Heart left ventricle (tissue), 16 donors: ENCODE results near the gene RPF1. TPM values are rescaled to one million over a fixed set of nuclear protein-coding genes. Genes with fewer than 3 reads are reported as not detected.

ENCODE experiments used
- ATAC-seq, 4 donors: fragments of 200-7000 bp; cut with Tn5 transposase; one replicate each; pipeline ENCODE4 v1.9.1; 2020 to 2022; ENCODE audit warnings: moderate library complexity in 4 of 4, mild to moderate bottlenecking in 3 of 4, moderate number of reproducible peaks in 1 of 4
- DNase-seq, 5 donors: peaks; one replicate each; pipeline ENCODE4 v3.0.0-alpha.2; 2020
- H3K27ac ChIP-seq, 12 donors: fragments of 200-600 bp; sonication (generic) in 4 of 12; one replicate each; pipeline versions ENCODE4 v1.5.0 to v1.8.0; 2016 to 2022; ENCODE audit warnings: mild to moderate bottlenecking in 2 of 12
- H3K27me3 ChIP-seq, 9 donors: fragments of 200-600 bp; sonication (generic) in 2 of 9; one replicate each; pipeline versions ENCODE4 v1.5.1 to v1.8.0; 2016 to 2022; ENCODE audit warnings: mild to moderate bottlenecking in 3 of 9
- H3K36me3 ChIP-seq, 9 donors: fragments of 200-600 bp; sonication (generic) in 2 of 9; one replicate each; pipeline versions ENCODE4 v1.5.0 to v1.8.0; 2018 to 2022; ENCODE audit warnings: mild to moderate bottlenecking in 2 of 9
- H3K4me1 ChIP-seq, 12 donors: fragments of 200-600 bp; sonication (generic) in 4 of 12; one replicate each; pipeline versions ENCODE4 v1.5.0 to v1.8.0; 2016 to 2022; ENCODE audit warnings: mild to moderate bottlenecking in 3 of 12
- H3K4me3 ChIP-seq, 12 donors: fragments of 200-600 bp; sonication (generic) in 4 of 12; one replicate each; pipeline versions ENCODE4 v1.5.0 to v1.8.0; 2017 to 2022; ENCODE audit warnings: mild to moderate bottlenecking in 9 of 12, moderate library complexity in 4 of 12
- H3K9me3 ChIP-seq, 12 donors: fragments of 200-600 bp; sonication (generic) in 4 of 12; one replicate each; pipeline versions ENCODE4 v1.5.0 to v1.8.0; 2016 to 2022; ENCODE audit warnings: mild to moderate bottlenecking in 1 of 12
- CTCF ChIP-seq, 12 donors: fragments of 200-600 bp; sonication (generic) in 4 of 12; IDR thresholded peaks; one replicate each; pipeline versions ENCODE4 v1.5.0 to v1.8.0; 2018 to 2022; ENCODE audit warnings: antibody characterized with exemption in 12 of 12, mild to moderate bottlenecking in 5 of 12
- POLR2A ChIP-seq, 2 donors: fragments of 450-650 bp; IDR thresholded peaks; one replicate each; pipeline ENCODE4 v1.6.1; 2017; ENCODE audit warnings: antibody characterized with exemption in 2 of 2, mild to moderate bottlenecking in 2 of 2, moderate library complexity in 2 of 2
- WGBS, 4 donors: extraction: QIAGEN DNeasy Blood & Tissue Kit in 2 of 4; methylation state at CpG; one replicate each; pipeline versions ENCODE4 v1.1.5 to v1.1.7; 2013 to 2018; 5-methylcytosine and 5-hydroxymethylcytosine counted together
- intact Hi-C, 10 donors: fragments of 100-400 bp; cut with DNase I; formaldehyde crosslinking; loops; one replicate each; pipeline versions ENCODE4 v1.11.1 to v1.14.2; 2022
- polyA plus RNA-seq, 2 donors: library from polyadenylated mRNA; stranded (reverse); fragments of 200-250 nt; gene quantifications; one replicate each; pipeline ENCODE4 v1.2.3, GENCODE V29; 2013
- total RNA-seq, 9 donors: library from RNA; depleted of rRNA in 2 of 9; stranded (reverse); fragments of >200 nt in 2 of 9; fragmentation: NEBNext Ultra II Directional in 3 of 9; extraction: Animal tissue kit (Norgen Biotek cat#: 25700) in 3 of 9; gene quantifications; one replicate each; pipeline versions ENCODE4 v1.1.0 to v1.2.4, GENCODE V29; 2016 to 2023
- donor health status: ischemic (EF 13 %, LVEDD 7.1; RV severe dilation, severe dysfunction).
- donor health status: healthy with polysubstance abuse.
- donor health status: DM: no; HTN: yes; CAD: no.
- donor health status: DM: no; HTN: no; CAD: no.
- donor health status: ischemic (EF 25% LVEDD 6.9; RV normal size, moderate dysfunction).
- donor health status: ischemic (EF 25% LVEDD 5.7; RV mildly dilated, moderate dysfunction).
- donor health status: healthy.
- donor health status: DM: yes; HTN: yes; CAD: no.
- donor health status: ischemic (EF 35%, LVEDD 5.7; RV mildly dilated, moderate dysfunction).
- donor health status: nonischemic (EF 11% LVEDD 7.7; RV severe dilation, severe dysfunction).
- donor health status: DM: yes; HTN: yes; CAD: no.
- donor health status: PGD.
- donor health status: ischemic (EF 29% LVEDD 5.4; RV normal size, mild dysfunction).
- donor health status: nonischemic (EF 23%, LVEDD 6.1; RV moderate dilation, normal function).

Gene RPF1
- total and polyA plus RNA-seq, 11 donors: 23.9 to 66.8 (median 34.5) TPM

GRCh38 chr1:84462118-84462517 is 16.9 kb upstream of the RPF1 start:
- H3K36me3 ChIP-seq: no peaks in the 10 kb centered on the region
- WGBS, 4 donors: 65 to 80% (median 74%) methylated on average over 1 of the region's 1 CpG
- DNase-seq: no peak
- H3K27ac ChIP-seq: no peak overlapping the region
- TF ChIP-seq POLR2A (IDR thresholded peaks at IDR 0.05) (no peak), CTCF (IDR thresholded peaks at IDR 0.05) (no peak)
- H3K4me3 ChIP-seq: no peak overlapping the region
- ATAC-seq: no peak
- no peaks in the 10 kb centered on the region for H3K9me3 ChIP-seq
- H3K27me3 ChIP-seq: peaks cover 0 to 41% (median 5%) of the 10 kb centered on the region in 9 donors
- H3K4me1 ChIP-seq: no peaks in the 10 kb centered on the region
- intact Hi-C loops: no loop called here

- no peak overlapping the region for H3K4me3 ChIP-seq
- no peaks in the 10 kb centered on the region for H3K4me1 ChIP-seq
- peaks cover 0 to 67% (median 7%) of the 10 kb centered on the region in 9 donors for H3K27me3 ChIP-seq
- no peak overlapping the region for H3K27ac ChIP-seq
- ATAC-seq: no peak
- TF ChIP-seq CTCF (IDR thresholded peaks at IDR 0.05): no peak
- TF ChIP-seq POLR2A (IDR thresholded peaks at IDR 0.05): no peak
- H3K36me3 ChIP-seq: no peaks in the 10 kb centered on the region
- intact Hi-C loops: no loop called here
- DNase-seq: no peak
- no peaks in the 10 kb centered on the region for H3K9me3 ChIP-seq
Measured at GRCh38 chr1:84467298-84467697, 11.8 kb upstream of the RPF1 start.

- peaks cover 0 to 4% (median 2%) of the 10 kb centered on the region in 9 donors for H3K36me3 ChIP-seq
- ATAC-seq (no peak), DNase-seq (no peak)
- H3K9me3 ChIP-seq: peaks cover 0 to 4% (median 0%) of the 10 kb centered on the region in 12 donors
- 40 to 57% (median 47%) methylated on average over 1 of the region's 1 CpG for WGBS, 4 donors
- TF ChIP-seq POLR2A (IDR thresholded peaks at IDR 0.05) (no peak), CTCF (IDR thresholded peaks at IDR 0.05) (no peak)
- H3K4me3 ChIP-seq: no peak overlapping the region
- peaks cover 0 to 63% (median 16%) of the 10 kb centered on the region in 9 donors for H3K27me3 ChIP-seq
- H3K4me1 ChIP-seq: peaks cover 0 to 22% (median 11%) of the 10 kb centered on the region in 12 donors
- intact Hi-C loops: loop anchor here in 3 of 10 donors (5.0 to 10.0 kb wide), 2 partner anchors 96 to 129 kb away; partner anchors contain the start of gene CTBS (in 2 of the 3)
- H3K27ac ChIP-seq: no peak overlapping the region
Measured at GRCh38 chr1:84476225-84476624, 2.8 kb upstream of the RPF1 start.

- ATAC-seq: no peak
- H3K4me3 ChIP-seq: peak overlapping the region; percentile 45 to 88 (median 79)
- H3K36me3 ChIP-seq: peaks cover 0 to 40% (median 35%) of the 10 kb centered on the region in 9 donors
- H3K9me3 ChIP-seq: peaks cover 0 to 4% (median 0%) of the 10 kb centered on the region in 12 donors
- peak overlapping the region in 10 of 12 donors; percentile 73 to 96 (median 86) for H3K27ac ChIP-seq
- TF ChIP-seq CTCF (IDR thresholded peaks at IDR 0.05) (no peak), POLR2A (IDR thresholded peaks at IDR 0.05) (no peak)
- H3K4me1 ChIP-seq: peaks cover 0 to 32% (median 20%) of the 10 kb centered on the region in 12 donors
- H3K27me3 ChIP-seq: peaks cover 0 to 29% (median 8%) of the 10 kb centered on the region in 9 donors
- 3 to 5% (median 5%) methylated on average over 9 of the region's 9 CpGs for WGBS, 4 donors
- no peak for DNase-seq
- intact Hi-C loops: loop anchor here in 5 of 10 donors (1.0 to 10.0 kb wide), 4 partner anchors 25 to 125 kb away; partner anchors contain the start of genes CTBS (in 2 of the 5), GNG5 (in 1 of the 5) and SPATA1 (in 1 of the 5)
Measured at GRCh38 chr1:84479998-84480397, 932 bp downstream of the RPF1 start.
